Neural crest cell (in vitro differentiated cells): Measurements from ENCODE around the gene PDE7B. TPM values are rescaled to one million over a fixed set of nuclear protein-coding genes. Genes with fewer than 3 reads are reported as not detected.

ENCODE experiments used
- DNase-seq: peaks from one replicate; pipeline ENCODE4 v3.0.0; 2021; ENCODE audit warnings: low read depth, mixed read lengths, low spot score
- H3K27ac Mint-ChIP-seq: one replicate; pipeline ENCODE4 v1.8.0; 2021; ENCODE audit warnings: mild to moderate bottlenecking, mixed read lengths; ENCODE audit not compliant: unreplicated experiment
- H3K27me3 Mint-ChIP-seq: 2 replicates; pipeline ENCODE4 v1.8.0; 2021; ENCODE audit warnings: low read depth, mild to moderate bottlenecking, mixed read lengths
- H3K36me3 Mint-ChIP-seq: 2 replicates; pipeline ENCODE4 v1.8.0; 2021; ENCODE audit warnings: low read depth, mild to moderate bottlenecking, mixed read lengths
- H3K4me1 Mint-ChIP-seq: 2 replicates; pipeline ENCODE4 v1.8.0; 2021; ENCODE audit warnings: mixed read lengths
- H3K4me3 Mint-ChIP-seq: one replicate; pipeline ENCODE4 v1.8.0; 2021; ENCODE audit warnings: mild to moderate bottlenecking, mixed read lengths
- H3K9me3 Mint-ChIP-seq: 2 replicates; pipeline ENCODE4 v1.8.0; 2021; ENCODE audit warnings: mixed read lengths
- CTCF ChIP-seq: fragments of 200-600 bp; sonication (generic); conservative IDR thresholded peaks from 2 replicates; pipeline ENCODE4 v1.5.0; 2021; ENCODE audit warnings: antibody characterized with exemption, mild to moderate bottlenecking
- total RNA-seq: library from RNA; stranded (reverse); gene quantifications from 2 replicates; pipeline ENCODE4 v1.2.1, GENCODE V29; 2021

PDE7B gene
- total RNA-seq, 1 donor from 2014 or later = 0.58 TPM

GRCh38 chr6:135832166-135832565 is 19.3 kb upstream of the PDE7B start:
- Mint-ChIP-seq H3K4me1 (peaks cover 12% of the 10 kb centered on the region), H3K4me3 (no peak overlapping the region)
- TF ChIP-seq CTCF = no peak

GRCh38 chr6:135833771-135834170 is 17.7 kb upstream of the PDE7B start:
- TF ChIP-seq CTCF = no peak
- Mint-ChIP-seq H3K4me3 (no peak overlapping the region), H3K9me3 (no peaks in the 10 kb centered on the region), H3K36me3 (no peaks in the 10 kb centered on the region), H3K27ac (no peak overlapping the region), H3K4me1 (peaks cover 16% of the 10 kb centered on the region), H3K27me3 (no peaks in the 10 kb centered on the region)
- DNase-seq = no peak

More at GRCh38 chr6:135832166-135832565, 19.3 kb upstream of the PDE7B start:
- Mint-ChIP-seq H3K27me3 (no peaks in the 10 kb centered on the region), H3K36me3 (no peaks in the 10 kb centered on the region), H3K9me3 (no peaks in the 10 kb centered on the region), H3K27ac (no peak overlapping the region)
- no peak for DNase-seq

GRCh38 chr6:135837735-135838449 is 13.6 kb upstream of the PDE7B start:
- Mint-ChIP-seq H3K27me3 (no peaks in the 10 kb centered on the region), H3K4me3 (no peak overlapping the region), H3K9me3 (no peaks in the 10 kb centered on the region), H3K27ac (no peak overlapping the region), H3K4me1 (peaks cover 30% of the 10 kb centered on the region), H3K36me3 (no peaks in the 10 kb centered on the region)
- no peak for TF ChIP-seq CTCF
- DNase-seq = no peak

GRCh38 chr6:135839121-135839520 is 12.4 kb upstream of the PDE7B start:
- Mint-ChIP-seq H3K27me3 (no peaks in the 10 kb centered on the region), H3K27ac (no peak overlapping the region), H3K4me3 (no peak overlapping the region), H3K4me1 (peaks cover 22% of the 10 kb centered on the region), H3K36me3 (no peaks in the 10 kb centered on the region), H3K9me3 (no peaks in the 10 kb centered on the region)
- TF ChIP-seq CTCF = no peak
- DNase-seq = no peak

GRCh38 chr6:135842618-135843392 is 8.7 kb upstream of the PDE7B start:
- peaks cover 18% of the 10 kb centered on the region for H3K4me1 Mint-ChIP-seq
- no peak overlapping the region for H3K27ac Mint-ChIP-seq
- TF ChIP-seq CTCF = no peak
- H3K36me3 Mint-ChIP-seq = no peaks in the 10 kb centered on the region
- H3K9me3 Mint-ChIP-seq = no peaks in the 10 kb centered on the region
- H3K4me3 Mint-ChIP-seq = no peak overlapping the region
- no peak for DNase-seq
- H3K27me3 Mint-ChIP-seq = no peaks in the 10 kb centered on the region
